K562 (cell line): ENCODE measurements around the gene SUMF1.
"Not testable (repeated sequence)": the region's sequence is repeated elsewhere in the genome, so short reads cannot be mapped to it uniquely, and the experiment has no call there.

Experiments used
- ILK ChIP-seq: fragments of 450-650 bp; IDR thresholded peaks from 2 replicates; pipeline ENCODE4 v1.6.1; 2016; ENCODE audit warnings: missing genetic modification characterization, low read depth, mild to moderate bottlenecking, missing compliant biosample characterization, moderate library complexity, borderline replicate concordance
- POLR2A ChIP-seq: fragments of 450-650 bp; conservative IDR thresholded peaks from 2 replicates; pipeline ENCODE4 v1.6.1; 2016
- ZFX ChIP-seq: sonication (generic); formaldehyde crosslinking; IDR thresholded peaks from 2 replicates; pipeline ENCODE4 v1.8.0; 2022; ENCODE audit warnings: mild to moderate bottlenecking, missing genetic modification reagents, moderate library complexity

- TF ChIP-seq POLR2A; ILK (tag); ZFX: not testable (repeated sequence)
Measured at GRCh38 chr3:4456780-4457179, 10.3 kb downstream of the SUMF1 start.
